LNCaP clone FGC (cell line): ENCODE data around the gene ADAMTS16.

Source experiments
- DNase-seq: peaks from one replicate; pipeline ENCODE4 v3.0.0-alpha.2; 2011; ENCODE audit warnings: low read depth
- H3K4me3 ChIP-seq: 2 replicates; pipeline ENCODE4 v1.5.1; 2011; ENCODE audit warnings: mild to moderate bottlenecking, low read depth, low read length, control low read depth
- CTCF ChIP-seq: IDR thresholded peaks from 2 replicates; pipeline ENCODE4 v1.5.1; 2012; ENCODE audit warnings: mild to moderate bottlenecking; ENCODE audit not compliant: control insufficient read depth, insufficient read depth; ENCODE audit errors: extremely low read depth

The ADAMTS16 gene

GRCh38 chr5:5335107-5335506 is 195.0 kb downstream of the ADAMTS16 start:
- no peak for DNase-seq
- no peak overlapping the region for H3K4me3 ChIP-seq
- no peak for TF ChIP-seq CTCF

- no peak overlapping the region for H3K4me3 ChIP-seq
- no peak for DNase-seq
- no peak for TF ChIP-seq CTCF
Observed at GRCh38 chr5:5335700-5336264, 195.7 kb downstream of the ADAMTS16 start.

GRCh38 chr5:5339257-5339656 is 199.1 kb downstream of the ADAMTS16 start:
- no peak for TF ChIP-seq CTCF
- no peak overlapping the region for H3K4me3 ChIP-seq
- no peak for DNase-seq

GRCh38 chr5:5340206-5340729 is 200.1 kb downstream of the ADAMTS16 start:
- TF ChIP-seq CTCF, result no peak

GRCh38 chr5:5341531-5342292 is 201.6 kb downstream of the ADAMTS16 start:
- TF ChIP-seq CTCF, result no peak
- no peak for DNase-seq
- no peak overlapping the region for H3K4me3 ChIP-seq

More at GRCh38 chr5:5340206-5340729, 200.1 kb downstream of the ADAMTS16 start:
- no peak overlapping the region for H3K4me3 ChIP-seq
- DNase-seq, result no peak

GRCh38 chr5:5342784-5343183 is 202.7 kb downstream of the ADAMTS16 start:
- no peak overlapping the region for H3K4me3 ChIP-seq
- no peak for TF ChIP-seq CTCF
- DNase-seq, result no peak
